Uterus (tissue), 2 donors: ENCODE data around the gene SLC12A6.

Source experiments
- POLR2A ChIP-seq, 2 donors: fragments of 450-650 bp; IDR thresholded peaks; one replicate each; pipeline ENCODE4 v1.6.1; 2016; ENCODE audit warnings: antibody characterized with exemption in 2 of 2, mild to moderate bottlenecking in 1 of 2, moderate library complexity in 1 of 2
- TF ChIP-seq, protein P1 (sequence below), 4 experiments: fragments of 200-600 bp in 2 of 4; fragments of 450-650 bp in 2 of 4; sonication (generic) in 2 of 4; IDR thresholded peaks; one replicate each; pipeline ENCODE4 v1.5.1; 2016 to 2019; ENCODE audit warnings: antibody characterized with exemption in 4 of 4, mild to moderate bottlenecking in 2 of 4, moderate library complexity in 1 of 4

DNA sequence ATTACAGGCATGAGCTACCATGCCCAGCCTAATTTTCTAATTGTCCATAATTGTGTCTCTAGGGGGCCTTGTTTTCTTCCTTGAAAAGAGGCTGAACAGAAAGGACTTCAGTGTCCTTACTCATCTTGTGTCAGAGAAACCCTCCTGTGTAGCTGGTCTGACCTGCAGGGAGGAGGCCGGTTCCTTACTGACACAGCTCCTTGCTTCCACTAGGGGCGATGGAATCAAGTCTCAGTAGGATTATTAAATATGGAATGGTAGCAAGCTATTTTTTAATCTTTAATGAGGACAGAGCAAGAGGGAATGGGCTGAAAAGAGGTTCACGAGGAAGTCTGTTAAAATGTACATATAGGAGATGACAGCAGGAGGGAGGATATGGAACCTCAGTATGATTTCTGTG lies 20.8 kb upstream of the SLC12A6 start:
- TF ChIP-seq, protein P1, sequence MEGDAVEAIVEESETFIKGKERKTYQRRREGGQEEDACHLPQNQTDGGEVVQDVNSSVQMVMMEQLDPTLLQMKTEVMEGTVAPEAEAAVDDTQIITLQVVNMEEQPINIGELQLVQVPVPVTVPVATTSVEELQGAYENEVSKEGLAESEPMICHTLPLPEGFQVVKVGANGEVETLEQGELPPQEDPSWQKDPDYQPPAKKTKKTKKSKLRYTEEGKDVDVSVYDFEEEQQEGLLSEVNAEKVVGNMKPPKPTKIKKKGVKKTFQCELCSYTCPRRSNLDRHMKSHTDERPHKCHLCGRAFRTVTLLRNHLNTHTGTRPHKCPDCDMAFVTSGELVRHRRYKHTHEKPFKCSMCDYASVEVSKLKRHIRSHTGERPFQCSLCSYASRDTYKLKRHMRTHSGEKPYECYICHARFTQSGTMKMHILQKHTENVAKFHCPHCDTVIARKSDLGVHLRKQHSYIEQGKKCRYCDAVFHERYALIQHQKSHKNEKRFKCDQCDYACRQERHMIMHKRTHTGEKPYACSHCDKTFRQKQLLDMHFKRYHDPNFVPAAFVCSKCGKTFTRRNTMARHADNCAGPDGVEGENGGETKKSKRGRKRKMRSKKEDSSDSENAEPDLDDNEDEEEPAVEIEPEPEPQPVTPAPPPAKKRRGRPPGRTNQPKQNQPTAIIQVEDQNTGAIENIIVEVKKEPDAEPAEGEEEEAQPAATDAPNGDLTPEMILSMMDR (IDR thresholded peaks at IDR 0.05): no peak
- TF ChIP-seq POLR2A (IDR thresholded peaks at IDR 0.05): no peak
